Naive B cell (primary cell): ENCODE measurements around the gene POLR3H. TPM values are rescaled to one million over a fixed set of nuclear protein-coding genes. Genes with fewer than 3 reads are reported as not detected.

Source experiments
- ATAC-seq, 2 donors: fragments of 150-1000 bp; cut with Tn5 transposase; 2 replicates each; pipeline ENCODE4 v1.10.0; 2021; ENCODE audit warnings: low read depth in 2 of 2, mild to moderate bottlenecking in 2 of 2, moderate library complexity in 2 of 2
- DNase-seq: peaks from one replicate; pipeline ENCODE4 v3.0.0; 2022
- H3K27ac Mint-ChIP-seq, 6 donors: one replicate each; pipeline ENCODE4 v1.8.0; 2020 to 2022; ENCODE audit warnings: mild to moderate bottlenecking in 6 of 6, mixed read lengths in 6 of 6, moderate library complexity in 5 of 6, inconsistent platforms in 2 of 6
- H3K27me3 Mint-ChIP-seq, 3 donors: one replicate each; pipeline ENCODE4 v1.8.0; 2021 to 2022; ENCODE audit warnings: mixed read lengths in 3 of 3, mild to moderate bottlenecking in 1 of 3
- H3K36me3 Mint-ChIP-seq, 2 donors: one replicate each; pipeline ENCODE4 v1.8.0; 2020 to 2022; ENCODE audit warnings: mixed read lengths in 2 of 2, inconsistent platforms in 1 of 2, mild to moderate bottlenecking in 1 of 2
- H3K4me1 Mint-ChIP-seq, 3 donors: one replicate each; pipeline ENCODE4 v1.8.0; 2020 to 2022; ENCODE audit warnings: mixed read lengths in 3 of 3, inconsistent platforms in 1 of 3, mild to moderate bottlenecking in 1 of 3, moderate library complexity in 1 of 3
- H3K4me3 Mint-ChIP-seq, 8 donors: one replicate each; pipeline ENCODE4 v1.8.0; 2020 to 2022; ENCODE audit warnings: mild to moderate bottlenecking in 8 of 8, mixed read lengths in 8 of 8, moderate library complexity in 8 of 8, inconsistent platforms in 2 of 8
- H3K9me3 Mint-ChIP-seq, 7 donors: one replicate each; pipeline ENCODE4 v1.8.0; 2020 to 2022; ENCODE audit warnings: mixed read lengths in 7 of 7, mild to moderate bottlenecking in 5 of 7, inconsistent platforms in 2 of 7, moderate library complexity in 1 of 7
- polyA plus RNA-seq, 6 donors: library from polyadenylated mRNA; unstranded; fragments of 300-500 nt; fragmentation: Illumina TruSeq; gene quantifications; one replicate each; pipeline ENCODE4 v1.2.3, GENCODE V29; 2021; ENCODE audit warnings: low read depth in 6 of 6

Gene POLR3H
- polyA plus RNA-seq, 6 donors from 2014 or later = 17.9 to 27.2 (median 22.6) TPM

DNA sequence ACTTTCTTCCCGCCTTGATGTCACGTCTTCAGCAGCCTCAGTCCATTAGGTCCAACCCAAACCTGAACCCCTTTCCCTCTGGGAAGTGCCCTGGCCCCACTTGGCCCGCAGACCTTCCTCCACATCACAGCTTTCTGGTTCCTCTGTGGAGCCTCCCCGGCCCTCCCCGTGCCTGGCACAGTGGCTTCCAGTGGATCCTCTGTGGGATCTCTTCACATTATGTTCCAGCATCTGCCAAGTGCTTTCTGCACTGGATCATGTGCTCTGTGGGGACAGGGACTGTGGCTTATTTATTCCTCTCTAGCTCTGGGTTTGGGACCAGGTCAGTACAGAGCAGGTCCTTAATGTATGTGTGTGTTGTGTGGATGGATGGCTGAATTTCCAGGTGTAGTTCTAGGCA lies 30.9 kb downstream of the POLR3H start:
- DNase-seq = no peak
- no peaks in the 10 kb centered on the region for H3K27me3 Mint-ChIP-seq
- ATAC-seq = no peak
- H3K36me3 Mint-ChIP-seq = peaks cover 0 to 28% of the 10 kb centered on the region in 2 donors
- H3K9me3 Mint-ChIP-seq = no peaks in the 10 kb centered on the region
- peaks cover 8 to 21% (median 9%) of the 10 kb centered on the region in 3 donors for H3K4me1 Mint-ChIP-seq
- peak overlapping the region in 2 of 6 donors; percentile 29 to 69 for H3K27ac Mint-ChIP-seq
- no peak overlapping the region for H3K4me3 Mint-ChIP-seq

- Mint-ChIP-seq H3K9me3 (no peaks in the 10 kb centered on the region), H3K4me3 (no peak overlapping the region), H3K4me1 (peaks cover 8 to 17% (median 9%) of the 10 kb centered on the region in 3 donors), H3K36me3 (peaks cover 0 to 31% of the 10 kb centered on the region in 2 donors), H3K27ac (peak overlapping the region in 1 of 6 donors; percentile 44), H3K27me3 (no peaks in the 10 kb centered on the region)
- no peak for ATAC-seq
- DNase-seq = no peak
These were observed 31.7 kb downstream of the POLR3H start for GRCh38 chr22:41512421-41513194.

DNA sequence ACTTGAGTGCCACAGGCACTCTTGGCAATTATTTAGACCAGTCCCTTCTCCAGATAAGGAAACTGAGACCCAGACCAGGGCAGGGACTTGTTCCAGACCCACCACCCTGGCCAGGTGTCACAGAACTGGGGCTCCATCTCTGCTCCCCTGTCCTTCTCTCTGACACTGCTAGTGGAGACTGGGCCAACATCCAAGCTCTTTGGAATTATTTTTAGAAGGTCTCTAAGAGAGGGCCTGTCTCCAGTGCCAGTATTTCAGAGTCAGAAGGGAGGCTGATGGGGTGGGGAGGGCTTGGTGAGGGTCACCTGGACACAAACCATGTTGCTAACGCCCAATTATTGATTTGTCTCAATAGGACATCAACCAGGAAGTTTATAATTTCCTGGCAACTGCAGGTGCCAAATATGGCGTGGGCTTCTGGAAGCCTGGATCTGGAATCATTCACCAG lies 32.7 kb downstream of the POLR3H start:
- Mint-ChIP-seq H3K4me1 (peaks cover 8 to 23% (median 13%) of the 10 kb centered on the region in 3 donors), H3K9me3 (no peaks in the 10 kb centered on the region), H3K27me3 (no peaks in the 10 kb centered on the region), H3K36me3 (peaks cover 0 to 37% of the 10 kb centered on the region in 2 donors), H3K27ac (no peak overlapping the region), H3K4me3 (no peak overlapping the region)
- ATAC-seq (no peak), DNase-seq (no peak)

DNA sequence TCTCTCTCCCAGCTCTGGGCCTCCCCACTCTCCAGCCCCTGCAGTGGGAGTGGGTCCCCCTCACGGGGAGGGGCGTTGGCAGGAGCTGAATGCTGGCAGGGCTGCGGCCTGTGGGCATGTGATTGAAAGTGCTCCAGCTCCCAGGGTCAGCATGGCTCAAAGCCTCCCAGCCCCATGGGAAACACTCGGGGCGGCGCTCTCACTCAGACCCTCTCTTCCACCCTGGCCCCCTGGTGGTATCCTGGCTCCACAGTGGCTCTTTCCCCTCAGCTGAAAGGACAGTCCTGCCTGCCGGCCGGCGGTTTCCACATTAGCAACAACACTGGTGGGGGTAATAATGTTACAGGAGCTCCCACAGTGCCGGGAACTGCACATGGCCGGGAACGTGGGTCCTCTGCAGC lies 35.5 kb downstream of the POLR3H start:
- H3K4me1 Mint-ChIP-seq = peaks cover 7 to 23% (median 12%) of the 10 kb centered on the region in 3 donors
- H3K9me3 Mint-ChIP-seq = no peaks in the 10 kb centered on the region
- ATAC-seq = no peak
- H3K27me3 Mint-ChIP-seq = no peaks in the 10 kb centered on the region
- H3K27ac Mint-ChIP-seq = no peak overlapping the region
- no peak overlapping the region for H3K4me3 Mint-ChIP-seq
- H3K36me3 Mint-ChIP-seq = peaks cover 0 to 35% of the 10 kb centered on the region in 2 donors
- DNase-seq = no peak

DNA sequence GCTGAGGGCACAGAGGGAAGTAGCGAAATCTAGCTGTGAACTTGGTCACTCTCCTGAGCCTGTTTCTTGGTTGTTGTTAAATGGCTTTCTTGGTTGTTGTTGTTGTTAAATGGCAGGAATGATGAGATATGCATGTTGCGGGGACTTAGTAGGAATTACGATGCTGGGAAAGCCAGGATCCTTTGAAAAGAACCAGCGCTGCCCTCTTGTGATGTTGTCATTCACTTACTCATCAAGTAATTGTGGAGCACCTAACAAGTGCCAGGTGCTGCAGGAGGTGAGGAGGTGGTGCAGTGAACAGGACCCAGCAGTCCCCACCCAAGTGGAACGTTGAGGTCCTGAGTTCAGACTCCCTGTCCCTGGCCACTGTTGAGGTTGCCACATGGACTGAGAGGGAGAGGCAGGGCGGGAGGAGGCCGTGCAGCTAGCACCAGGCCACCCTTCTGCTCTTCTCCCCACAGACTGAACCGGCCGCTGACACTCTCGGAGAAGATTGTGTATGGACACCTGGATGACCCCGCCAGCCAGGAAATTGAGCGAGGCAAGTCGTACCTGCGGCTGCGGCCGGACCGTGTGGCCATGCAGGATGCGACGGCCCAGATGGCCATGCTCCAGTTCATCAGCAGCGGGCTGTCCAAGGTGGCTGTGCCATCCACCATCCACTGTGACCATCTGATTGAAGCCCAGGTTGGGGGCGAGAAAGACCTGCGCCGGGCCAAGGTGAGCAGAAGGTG lies 36.8 kb downstream of the POLR3H start:
- Mint-ChIP-seq H3K4me1 (peaks cover 5 to 19% (median 9%) of the 10 kb centered on the region in 3 donors), H3K27me3 (no peaks in the 10 kb centered on the region), H3K27ac (peak overlapping the region in 1 of 6 donors; percentile 4), H3K36me3 (peaks cover 0 to 23% of the 10 kb centered on the region in 2 donors), H3K9me3 (no peaks in the 10 kb centered on the region), H3K4me3 (no peak overlapping the region)
- DNase-seq = no peak
- ATAC-seq = no peak

DNA sequence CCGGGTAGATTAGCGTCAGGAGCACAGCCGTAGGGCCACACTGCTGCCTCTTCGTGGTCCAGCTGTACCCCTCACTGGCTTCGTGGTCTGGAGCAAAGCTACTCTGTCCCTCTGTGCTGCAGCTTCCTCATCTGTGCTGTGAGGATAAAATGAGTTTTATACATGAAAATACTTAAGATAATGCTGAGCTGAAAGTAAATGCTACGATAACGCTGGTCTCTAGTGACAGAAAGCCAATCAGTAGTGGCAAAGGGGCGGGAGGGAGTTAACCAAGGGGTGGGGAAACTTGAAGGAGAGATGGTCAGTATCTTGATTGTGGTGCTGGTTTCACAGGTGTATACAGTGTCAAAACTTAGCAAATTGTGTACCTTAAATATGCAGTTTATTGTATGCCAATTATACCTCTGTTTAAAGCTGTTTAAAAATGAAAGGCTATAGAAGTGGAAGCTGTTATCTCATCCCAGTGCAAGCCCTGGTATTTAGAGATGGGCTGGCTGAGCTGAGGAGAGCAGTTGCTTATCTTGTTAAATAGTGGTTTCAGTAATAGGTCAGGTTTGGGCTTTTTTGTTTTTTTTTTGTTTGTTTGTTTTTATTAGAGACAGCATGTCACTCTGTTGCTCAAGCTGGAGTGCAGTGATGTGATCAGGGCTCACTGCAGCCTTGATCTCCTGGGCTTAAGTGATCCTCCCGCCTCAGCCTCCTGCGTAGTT lies 38.6 kb downstream of the POLR3H start:
- H3K27ac Mint-ChIP-seq = peak overlapping the region in 1 of 6 donors; percentile 57
- DNase-seq (no peak), ATAC-seq (no peak)
- peaks cover 0 to 19% of the 10 kb centered on the region in 2 donors for H3K36me3 Mint-ChIP-seq
- H3K27me3 Mint-ChIP-seq = no peaks in the 10 kb centered on the region
- H3K9me3 Mint-ChIP-seq = no peaks in the 10 kb centered on the region
- H3K4me1 Mint-ChIP-seq = peaks cover 17 to 30% (median 18%) of the 10 kb centered on the region in 3 donors
- no peak overlapping the region for H3K4me3 Mint-ChIP-seq

GRCh38 chr22:41504816-41505215 lies 39.5 kb downstream of the POLR3H start:
- Mint-ChIP-seq H3K36me3 (peaks cover 0 to 18% of the 10 kb centered on the region in 2 donors), H3K27me3 (no peaks in the 10 kb centered on the region), H3K27ac (peak overlapping the region in 1 of 6 donors; percentile 52), H3K4me3 (no peak overlapping the region), H3K4me1 (peaks cover 18 to 30% (median 19%) of the 10 kb centered on the region in 3 donors), H3K9me3 (no peaks in the 10 kb centered on the region)
- DNase-seq (no peak), ATAC-seq (no peak)

DNA sequence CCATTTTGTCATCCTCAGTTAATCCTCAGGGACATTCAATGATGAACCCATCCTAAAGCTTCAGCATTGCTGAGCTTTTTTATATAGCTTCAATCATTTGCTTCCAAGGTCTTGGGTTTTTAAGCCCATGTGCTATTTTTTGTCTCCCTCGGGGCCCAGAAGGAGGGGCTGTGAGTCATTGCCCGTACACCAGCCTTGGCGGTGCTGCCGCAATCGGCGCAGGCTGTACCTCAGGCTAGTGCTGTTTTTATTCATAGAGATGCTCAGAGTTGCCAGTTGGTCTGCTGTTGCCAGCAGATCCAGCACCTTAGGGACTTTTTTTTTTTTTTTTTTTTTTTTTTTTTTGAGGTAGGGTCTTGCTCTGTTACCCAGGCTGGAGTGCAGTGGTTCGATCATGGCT lies 39.9 kb downstream of the POLR3H start:
- DNase-seq = no peak
- Mint-ChIP-seq H3K27me3 (no peaks in the 10 kb centered on the region), H3K36me3 (peaks cover 0 to 14% of the 10 kb centered on the region in 2 donors), H3K4me3 (no peak overlapping the region), H3K9me3 (no peaks in the 10 kb centered on the region), H3K4me1 (peaks cover 16 to 32% (median 22%) of the 10 kb centered on the region in 3 donors), H3K27ac (peak overlapping the region in 2 of 6 donors; percentile 16 to 19)
- ATAC-seq = peak in 1 of 2 donors; percentile 44

- no peaks in the 10 kb centered on the region for H3K27me3 Mint-ChIP-seq
- peaks cover 9 to 30% (median 24%) of the 10 kb centered on the region in 3 donors for H3K4me1 Mint-ChIP-seq
- peak overlapping the region in 3 of 8 donors; percentile 2 to 51 (median 11) for H3K4me3 Mint-ChIP-seq
- H3K9me3 Mint-ChIP-seq = no peaks in the 10 kb centered on the region
- ATAC-seq = peak; percentile 91 to 97
- H3K36me3 Mint-ChIP-seq = no peaks in the 10 kb centered on the region
- DNase-seq = peak; percentile 45
- peak overlapping the region in 4 of 6 donors; percentile 2 to 72 (median 57) for H3K27ac Mint-ChIP-seq
These were observed 43.1 kb downstream of the POLR3H start for GRCh38 chr22:41501209-41501608.

DNA sequence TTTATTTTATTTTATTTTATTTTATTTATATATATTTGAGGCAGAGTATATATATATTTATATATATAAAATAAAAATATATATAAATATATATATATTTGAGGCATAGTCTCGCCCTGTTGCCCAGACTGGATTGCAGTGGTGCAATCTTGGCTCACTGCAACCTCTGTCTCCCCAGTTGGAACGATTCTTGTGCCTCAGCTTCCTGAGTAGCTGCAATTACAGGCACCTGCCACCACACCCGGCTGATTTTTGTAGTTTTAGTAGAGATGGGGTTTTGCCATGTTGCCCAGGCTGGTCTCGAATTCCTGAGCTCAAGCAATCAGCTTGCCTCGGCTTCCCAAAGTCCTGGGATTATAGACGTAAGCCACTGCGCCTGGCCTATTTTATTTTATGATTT lies 44.0 kb downstream of the POLR3H start:
- ATAC-seq = peak in 1 of 2 donors; percentile 24
- H3K36me3 Mint-ChIP-seq = no peaks in the 10 kb centered on the region
- no peaks in the 10 kb centered on the region for H3K9me3 Mint-ChIP-seq
- DNase-seq = no peak
- H3K27ac Mint-ChIP-seq = peak overlapping the region in 2 of 6 donors; percentile 47 to 86
- H3K27me3 Mint-ChIP-seq = no peaks in the 10 kb centered on the region
- H3K4me1 Mint-ChIP-seq = peaks cover 9 to 30% (median 28%) of the 10 kb centered on the region in 3 donors
- H3K4me3 Mint-ChIP-seq = no peak overlapping the region

DNA sequence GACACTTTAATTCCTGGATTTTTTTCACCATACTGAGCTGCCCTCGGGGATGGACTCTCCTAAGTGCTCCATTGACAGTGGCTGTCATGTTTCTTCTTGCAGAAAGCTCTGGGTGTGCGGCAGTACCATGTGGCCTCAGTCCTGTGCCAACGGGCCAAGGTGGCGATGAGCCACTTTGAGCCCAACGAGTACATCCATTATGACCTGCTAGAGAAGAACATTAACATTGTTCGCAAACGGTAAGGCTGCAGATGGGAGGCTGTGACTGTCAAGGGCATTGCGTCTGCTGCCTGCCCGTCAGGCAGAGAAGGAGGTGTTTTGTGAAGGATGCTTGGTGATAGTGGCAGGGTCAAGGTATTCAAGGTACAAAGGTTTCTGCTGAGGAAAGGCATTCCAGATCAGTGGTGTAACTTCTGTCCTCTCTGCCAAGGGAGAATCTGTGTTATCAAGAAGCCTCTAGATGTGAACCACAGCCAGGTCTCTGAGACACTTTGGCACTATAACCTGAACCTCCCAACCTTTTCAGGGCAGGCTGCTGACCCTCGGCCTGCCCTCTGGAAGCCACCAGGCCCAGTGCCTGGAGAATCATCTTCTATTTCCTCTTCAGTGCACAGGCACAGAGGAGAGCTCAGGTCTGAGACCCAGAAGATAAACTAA lies 44.5 kb downstream of the POLR3H start:
- H3K9me3 Mint-ChIP-seq = no peaks in the 10 kb centered on the region
- H3K4me1 Mint-ChIP-seq = peaks cover 9 to 30% (median 28%) of the 10 kb centered on the region in 3 donors
- H3K36me3 Mint-ChIP-seq = no peaks in the 10 kb centered on the region
- no peak for DNase-seq
- H3K4me3 Mint-ChIP-seq = no peak overlapping the region
- peak overlapping the region in 2 of 6 donors; percentile 60 to 90 for H3K27ac Mint-ChIP-seq
- no peak for ATAC-seq
- H3K27me3 Mint-ChIP-seq = no peaks in the 10 kb centered on the region

DNA sequence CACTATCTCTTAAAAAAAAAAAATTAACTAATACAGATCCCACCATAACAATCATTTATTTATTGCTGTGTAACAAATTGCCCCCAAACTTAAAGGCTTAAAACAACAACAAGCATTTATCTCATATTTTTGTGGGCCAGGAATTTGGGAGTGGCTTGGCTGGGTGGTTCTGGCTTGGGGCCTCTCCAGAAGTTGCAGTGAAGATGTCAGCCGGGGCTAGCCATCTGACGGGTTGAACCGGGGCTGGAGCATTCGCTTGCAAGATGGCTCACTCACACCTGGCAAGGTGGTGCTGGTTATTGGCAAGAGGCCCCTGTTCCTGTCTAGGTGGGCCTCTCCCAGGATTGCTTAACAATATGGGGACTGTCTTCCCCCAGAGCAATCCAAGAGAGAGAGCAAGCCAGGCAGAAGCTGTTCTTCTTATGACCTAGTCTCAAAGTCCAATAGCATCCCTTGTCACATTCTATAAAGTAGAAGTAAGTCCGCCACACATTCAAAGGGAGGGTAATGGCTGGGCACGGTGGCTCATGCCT lies 45.9 kb downstream of the POLR3H start:
- Mint-ChIP-seq H3K9me3 (no peaks in the 10 kb centered on the region), H3K4me1 (peaks cover 9 to 33% (median 28%) of the 10 kb centered on the region in 3 donors), H3K36me3 (no peaks in the 10 kb centered on the region), H3K27me3 (no peaks in the 10 kb centered on the region), H3K4me3 (no peak overlapping the region), H3K27ac (peak overlapping the region in 1 of 6 donors; percentile 28)
- no peak for DNase-seq
- ATAC-seq = no peak
